Iris pigment epithelial cell (primary cell): Measurements from ENCODE around the gene CLIC1.

Experiments used
- DNase-seq: peaks from one replicate; pipeline ENCODE4 v3.0.0-alpha.2; 2011; ENCODE audit warnings: low read depth

Gene CLIC1

DNA sequence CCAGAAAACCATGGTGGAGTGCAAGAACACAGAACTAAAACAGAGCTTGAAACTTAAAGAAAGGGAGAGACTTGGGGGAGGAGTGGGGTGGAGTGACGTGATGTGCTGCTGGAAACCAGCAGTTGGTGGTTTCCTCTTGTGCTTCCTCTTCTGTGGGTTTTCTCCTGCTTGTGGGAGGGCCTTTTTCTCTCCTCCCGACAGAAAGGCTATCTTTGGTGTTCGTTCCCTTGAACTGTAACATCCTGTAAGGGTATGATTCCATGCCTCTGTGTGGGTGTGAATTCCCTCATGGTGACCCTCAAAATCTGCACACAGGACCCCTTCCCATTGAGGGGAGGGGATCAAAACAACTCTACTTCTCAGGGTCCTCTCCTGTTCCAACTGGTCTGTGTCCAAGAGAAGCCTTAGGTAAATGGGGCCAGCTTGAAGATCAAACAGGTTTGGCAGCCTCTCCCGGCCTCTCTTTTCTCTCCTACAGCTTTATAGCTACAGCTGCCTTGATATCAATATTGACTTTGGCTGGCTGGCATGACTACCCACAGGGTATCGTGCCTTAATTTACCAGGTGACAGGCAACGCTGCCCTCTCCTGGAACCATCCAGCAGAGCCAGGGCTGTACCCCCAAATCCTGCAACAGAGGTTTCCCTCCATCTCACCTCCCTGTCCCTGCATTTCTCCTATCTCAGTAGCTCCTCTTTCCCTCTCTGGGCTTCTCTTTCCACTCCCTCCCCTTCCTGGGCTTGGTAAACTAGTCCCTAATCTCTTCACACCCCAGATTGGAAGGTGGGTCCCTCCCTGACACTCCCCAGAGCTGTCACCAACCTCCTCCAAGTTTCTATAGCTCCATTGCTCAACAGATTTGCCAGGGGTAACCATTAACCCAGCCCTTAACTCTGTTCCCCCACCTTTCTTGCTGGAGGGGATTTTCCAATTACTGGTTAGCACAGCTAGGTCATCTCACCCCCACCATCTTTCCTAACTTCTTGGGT lies 2.0 kb upstream of the CLIC1 start:
- DNase-seq = peak; percentile 94

DNA sequence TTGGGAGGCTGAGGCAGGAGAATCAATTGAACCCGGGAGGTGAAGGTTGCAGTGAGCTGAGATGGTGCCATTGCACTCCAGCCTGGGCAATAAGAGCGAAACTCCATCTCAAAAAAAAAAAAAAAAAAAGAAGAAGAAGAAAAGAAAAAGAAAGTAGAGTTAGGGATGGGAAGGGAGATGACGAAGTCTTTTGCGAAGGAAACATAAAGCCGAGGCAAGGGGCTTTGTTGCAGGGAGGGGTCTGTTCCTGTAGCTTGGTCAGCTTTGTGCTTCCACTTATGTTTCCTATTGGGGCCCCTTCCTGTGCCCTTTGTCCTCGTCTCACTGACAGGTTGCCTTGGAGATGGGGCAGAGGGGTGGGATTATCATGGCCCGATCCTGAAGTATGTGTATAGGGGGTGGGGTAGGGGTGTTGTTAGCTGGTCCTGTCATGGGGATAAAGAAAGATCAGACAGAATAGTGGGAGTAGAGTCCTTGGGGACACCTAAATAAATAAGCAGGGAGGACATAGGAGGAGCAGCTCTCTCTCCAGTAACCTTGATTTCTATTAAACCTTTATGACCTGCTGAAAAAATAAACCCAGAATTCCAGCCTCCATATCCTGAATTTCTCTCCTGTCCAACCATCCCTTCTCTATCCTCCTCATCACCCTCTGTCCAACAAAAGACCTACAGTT lies 1.1 kb upstream of the CLIC1 start:
- DNase-seq = no peak

DNA sequence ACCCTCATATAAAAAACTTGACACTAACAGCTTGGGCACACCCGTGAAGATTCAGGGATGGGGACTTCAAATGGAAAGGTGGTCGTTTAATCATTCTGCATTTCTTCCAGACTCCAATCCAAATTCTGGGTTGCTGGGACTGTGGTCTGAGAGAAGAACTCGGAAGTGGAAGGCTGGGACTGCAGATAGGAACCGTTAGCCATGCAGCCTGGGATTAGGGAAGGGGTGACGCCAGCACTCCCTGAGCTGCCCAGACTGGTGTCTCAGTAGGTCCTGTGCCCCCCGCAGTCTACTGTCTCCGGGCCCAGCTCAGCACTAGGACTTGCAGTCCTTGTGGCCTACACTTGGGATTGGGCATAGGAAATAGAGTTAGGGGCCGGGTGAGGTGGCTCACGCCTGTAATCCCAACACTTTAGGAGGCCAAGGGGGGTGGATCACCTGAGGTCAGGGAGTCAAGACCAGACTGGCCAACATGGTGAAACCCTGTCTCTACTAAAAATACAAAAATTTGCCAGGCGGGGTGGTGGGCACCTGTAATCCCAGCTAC lies 511 bp upstream of the CLIC1 start:
- no peak for DNase-seq

DNA sequence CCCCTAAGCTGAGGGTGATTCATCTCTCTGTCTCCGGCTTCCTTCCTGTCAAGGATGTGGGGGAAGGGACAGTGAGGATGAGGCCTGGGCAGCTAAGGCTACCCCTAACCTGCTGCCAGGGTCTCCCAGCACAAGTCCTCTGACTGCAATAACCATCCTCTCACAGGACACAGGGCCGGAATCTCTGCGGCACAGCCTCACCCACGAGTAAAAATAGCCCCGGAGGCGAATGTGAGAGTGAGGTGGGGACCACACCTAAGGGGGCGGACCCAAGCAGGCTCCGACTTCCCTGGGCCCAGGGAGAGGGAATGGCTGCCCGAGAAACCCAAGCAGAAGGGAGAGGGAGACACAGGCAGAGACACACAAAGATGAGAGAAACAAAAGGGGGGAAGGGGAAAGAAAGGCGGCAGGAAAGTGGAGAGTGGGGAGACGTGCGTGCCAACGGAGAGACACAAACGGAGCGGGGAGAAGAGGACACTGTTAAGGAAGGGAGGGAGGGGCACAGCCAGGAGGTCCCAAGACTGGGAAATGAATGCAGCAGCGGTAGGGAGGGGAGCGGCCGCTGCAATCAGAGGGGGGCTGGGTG lies 1.4 kb downstream of the CLIC1 start:
- peak; percentile 79 for DNase-seq

DNA sequence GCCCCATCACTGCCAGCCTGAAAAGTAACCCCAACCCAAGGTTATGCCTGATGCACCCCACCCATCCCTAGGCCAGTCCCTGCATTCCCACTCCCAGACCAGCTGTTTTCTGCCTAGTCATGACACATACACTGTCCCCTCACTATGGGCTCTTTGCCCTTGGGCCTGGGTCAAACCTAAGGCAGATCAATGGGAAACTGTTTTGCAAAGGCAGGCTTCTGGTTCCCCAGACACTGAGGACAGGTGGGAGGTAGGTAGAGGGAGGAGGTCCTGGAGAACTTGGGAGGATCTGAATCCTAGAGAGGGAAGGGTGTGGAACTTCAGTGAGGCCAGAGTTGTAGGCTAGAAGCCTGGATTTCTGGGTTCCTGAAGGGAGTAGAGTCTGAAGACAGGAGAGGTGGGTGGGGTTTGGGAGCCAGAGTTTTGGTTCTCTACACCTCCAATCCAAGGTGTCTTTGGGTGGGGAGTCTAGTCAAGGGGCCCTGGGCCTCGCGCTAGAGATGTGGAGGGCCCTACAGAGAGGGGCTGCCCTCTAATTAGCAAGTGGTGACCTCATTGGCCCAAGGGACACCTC lies 2.0 kb downstream of the CLIC1 start:
- DNase-seq = no peak

DNA sequence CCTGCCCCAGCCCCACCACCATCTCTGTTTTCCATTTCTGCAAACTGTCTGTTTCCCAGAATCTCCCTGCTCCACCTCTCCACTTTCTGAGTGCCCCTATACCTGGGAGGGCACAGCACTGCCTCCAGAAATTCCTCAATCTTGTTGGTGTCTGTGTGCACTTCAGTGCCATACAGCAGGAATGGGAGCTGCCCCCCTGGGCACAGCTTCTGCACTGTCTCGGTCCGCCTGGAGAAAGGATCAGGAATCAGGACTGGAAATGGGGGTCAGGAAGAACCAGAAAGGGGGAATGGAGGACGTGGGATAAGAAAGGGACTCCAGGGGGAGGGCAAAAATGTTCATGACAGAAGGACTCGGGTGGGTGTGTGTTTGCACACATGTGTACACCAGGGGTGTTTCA lies 2.6 kb downstream of the CLIC1 start:
- DNase-seq = no peak

DNA sequence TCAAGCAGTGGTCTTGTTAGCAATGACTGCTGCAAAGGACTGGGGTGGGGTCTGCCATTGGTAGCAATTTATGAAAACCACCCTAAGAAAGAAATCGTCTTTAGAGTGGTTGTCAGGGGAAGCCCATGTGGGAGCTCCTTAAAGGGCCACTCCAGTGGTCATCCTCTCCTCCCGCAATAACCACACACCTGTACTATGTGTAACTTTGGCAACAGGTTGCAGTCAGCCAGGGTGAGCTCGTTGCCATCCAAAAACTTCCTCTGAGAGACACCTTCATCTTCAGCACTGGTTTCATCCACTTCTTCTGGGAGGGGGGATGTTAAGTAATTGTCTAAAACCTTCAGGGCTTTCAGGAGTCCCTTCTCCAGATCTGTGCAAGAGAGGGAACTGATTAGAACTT lies 4.3 kb downstream of the CLIC1 start:
- DNase-seq = no peak

DNA sequence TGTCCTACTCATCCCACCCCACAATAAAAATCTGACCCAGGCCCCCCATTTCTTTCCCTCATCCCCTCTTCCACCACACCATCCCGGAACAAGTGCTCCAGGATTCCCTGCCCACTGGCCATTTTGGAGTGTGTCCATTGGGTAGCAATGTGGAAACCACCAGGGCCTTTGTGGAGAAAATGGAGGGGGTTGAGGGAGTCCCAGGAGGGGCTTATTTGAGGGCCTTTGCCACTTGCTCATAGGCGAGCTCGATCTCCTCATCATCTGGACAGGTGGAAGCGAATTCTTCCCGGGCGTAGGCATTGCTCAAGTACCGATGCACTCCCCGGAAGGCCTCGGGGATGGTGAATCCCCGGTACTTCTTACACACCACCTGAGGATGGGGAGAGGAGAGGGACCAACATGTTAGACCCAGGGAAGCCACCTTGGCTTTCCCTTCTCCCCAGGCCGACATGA lies 5.7 kb downstream of the CLIC1 start:
- DNase-seq = no peak

DNA sequence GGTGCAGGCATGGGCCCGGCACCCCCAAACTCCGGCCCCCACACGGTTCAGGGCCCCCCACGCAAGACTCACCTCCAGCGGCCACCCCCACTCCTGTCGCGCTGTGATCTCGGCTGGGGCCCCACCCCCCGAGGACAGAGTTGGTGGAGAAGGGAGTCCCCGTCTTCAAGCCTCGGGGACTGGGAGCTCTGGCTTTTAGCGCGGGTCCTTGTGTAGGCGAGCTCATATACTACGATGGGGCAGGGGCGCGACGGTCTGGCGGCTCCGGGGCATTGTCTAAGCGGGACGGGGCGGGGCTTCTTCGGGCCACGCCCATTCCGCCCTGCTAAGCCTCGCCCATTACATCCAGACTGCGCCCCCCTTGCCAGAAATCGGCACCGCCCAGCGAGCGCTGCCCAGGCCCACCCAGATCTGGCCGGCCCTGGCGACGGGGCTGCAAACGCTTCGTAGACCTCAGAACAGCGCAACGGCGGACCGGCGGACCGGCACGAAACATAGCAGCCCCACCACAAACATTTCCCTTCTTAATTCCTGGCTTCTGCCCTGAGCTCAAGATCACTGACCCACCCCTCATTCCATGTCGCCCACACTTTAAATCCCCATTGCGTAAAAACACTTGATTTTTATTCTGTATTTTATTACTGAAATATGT lies 6.2 kb downstream of the CLIC1 start:
- peak; percentile 89 for DNase-seq

DNA sequence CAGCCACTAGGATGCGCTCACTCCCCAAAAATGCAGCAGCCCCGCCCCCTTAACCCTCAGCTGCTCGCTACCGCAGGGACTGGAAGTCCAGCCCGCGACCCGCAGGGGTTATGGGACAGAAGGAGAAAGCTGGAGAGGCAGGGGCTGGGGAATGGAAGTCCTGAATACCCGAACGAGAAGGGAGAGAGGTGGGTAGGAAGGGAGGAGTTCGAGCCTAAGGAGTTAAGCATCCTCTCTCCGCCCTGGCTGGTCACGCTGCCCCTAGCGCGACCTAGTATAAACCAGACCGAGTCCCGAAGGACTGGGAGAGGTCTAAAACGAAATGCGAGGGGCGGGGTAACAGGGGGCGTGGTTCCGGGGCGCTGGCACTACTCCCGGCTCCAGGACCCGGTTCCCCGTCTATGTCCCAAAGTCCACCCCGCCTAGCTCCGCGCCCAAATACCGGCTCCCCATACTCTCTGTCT lies 6.8 kb downstream of the CLIC1 start:
- DNase-seq = peak; percentile 90

DNA sequence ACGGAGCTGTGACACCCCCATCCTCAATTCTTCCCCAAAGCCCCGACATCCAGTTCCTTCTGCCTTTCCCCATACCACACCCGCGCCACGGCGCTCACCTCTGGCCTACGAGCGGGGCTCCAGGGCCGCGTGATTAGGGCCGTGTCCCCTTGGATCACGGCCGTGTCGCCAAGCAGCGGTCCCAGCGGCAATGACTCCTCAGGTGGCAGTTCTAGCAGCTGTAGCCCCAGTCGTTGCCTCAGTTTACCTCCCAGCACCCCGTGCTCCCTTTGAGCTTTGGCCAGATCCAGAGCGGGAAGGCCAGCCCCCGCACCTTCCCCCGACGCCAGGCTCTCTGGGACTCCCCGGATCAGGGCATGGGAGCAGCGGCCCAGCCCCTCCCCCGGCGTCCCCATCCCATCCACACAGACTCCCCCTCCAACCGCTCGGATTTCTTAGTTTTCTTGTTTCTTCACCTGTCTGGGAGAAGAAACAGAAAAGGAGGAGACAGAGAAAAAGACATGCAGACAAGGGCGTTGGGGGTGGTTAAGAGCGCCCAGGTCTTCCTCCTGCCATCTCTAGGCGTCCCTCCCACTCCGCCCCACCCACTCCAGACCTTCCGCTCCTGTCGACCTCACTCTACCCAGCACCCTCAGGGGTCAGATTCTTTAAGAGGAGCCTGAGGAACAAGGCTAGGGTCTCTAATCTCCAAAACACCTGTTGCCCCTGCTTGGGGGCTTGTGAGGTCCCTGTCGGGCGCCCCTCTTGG lies 7.4 kb downstream of the CLIC1 start, which contains the start of gene DDAH2:
DDAH2 (minus strand) TSS at position 533 of the 748 bp plus-strand sequence; CDS start at position 395, 138 bp downstream.
- DNase-seq = no peak

DNA sequence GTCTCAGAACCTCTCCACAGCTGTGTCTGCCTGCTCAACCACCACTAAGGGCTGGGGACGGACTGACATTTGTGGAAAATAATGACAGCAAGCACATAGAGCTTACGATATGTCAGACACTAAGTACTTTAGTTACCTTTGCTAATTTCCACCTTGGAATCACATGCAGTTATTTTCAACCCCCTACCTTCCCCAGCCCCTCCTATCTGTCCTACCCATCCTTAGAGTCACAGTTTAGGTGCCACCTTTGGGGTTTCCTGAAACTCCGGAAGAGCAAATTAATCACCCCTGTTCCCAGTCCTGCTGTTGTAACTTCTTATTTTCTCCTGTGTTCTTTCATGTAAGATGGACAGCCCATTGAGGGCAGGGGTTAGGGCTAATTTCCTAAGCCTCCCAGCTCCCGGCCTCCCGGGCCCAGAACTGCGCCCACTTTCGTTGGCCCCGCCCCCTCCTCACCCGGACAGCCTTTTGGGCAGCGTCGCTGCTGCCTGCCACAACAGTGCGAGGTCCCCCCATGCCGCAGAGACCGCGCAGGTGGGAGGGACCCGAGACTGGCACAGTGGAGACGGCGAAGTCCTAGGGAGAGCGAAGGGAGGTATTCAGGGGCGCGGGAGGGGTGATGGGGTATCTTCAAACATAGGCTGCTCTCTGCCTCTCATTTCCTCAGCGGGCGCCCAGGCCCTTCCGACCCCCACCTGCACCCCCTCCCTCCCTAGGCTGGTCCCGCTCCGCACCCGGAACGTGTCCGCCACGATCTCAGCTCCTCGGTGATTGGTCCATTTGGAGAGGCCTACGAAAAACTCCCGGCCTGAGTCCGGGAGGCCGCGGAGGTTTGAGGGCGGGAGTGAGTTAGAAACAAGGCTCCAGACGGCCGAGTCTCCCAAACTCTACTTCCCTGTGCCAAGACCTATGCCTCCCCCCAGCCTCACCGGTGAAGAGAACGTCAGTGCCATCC lies 8.3 kb downstream of the CLIC1 start:
- no peak for DNase-seq

DNA sequence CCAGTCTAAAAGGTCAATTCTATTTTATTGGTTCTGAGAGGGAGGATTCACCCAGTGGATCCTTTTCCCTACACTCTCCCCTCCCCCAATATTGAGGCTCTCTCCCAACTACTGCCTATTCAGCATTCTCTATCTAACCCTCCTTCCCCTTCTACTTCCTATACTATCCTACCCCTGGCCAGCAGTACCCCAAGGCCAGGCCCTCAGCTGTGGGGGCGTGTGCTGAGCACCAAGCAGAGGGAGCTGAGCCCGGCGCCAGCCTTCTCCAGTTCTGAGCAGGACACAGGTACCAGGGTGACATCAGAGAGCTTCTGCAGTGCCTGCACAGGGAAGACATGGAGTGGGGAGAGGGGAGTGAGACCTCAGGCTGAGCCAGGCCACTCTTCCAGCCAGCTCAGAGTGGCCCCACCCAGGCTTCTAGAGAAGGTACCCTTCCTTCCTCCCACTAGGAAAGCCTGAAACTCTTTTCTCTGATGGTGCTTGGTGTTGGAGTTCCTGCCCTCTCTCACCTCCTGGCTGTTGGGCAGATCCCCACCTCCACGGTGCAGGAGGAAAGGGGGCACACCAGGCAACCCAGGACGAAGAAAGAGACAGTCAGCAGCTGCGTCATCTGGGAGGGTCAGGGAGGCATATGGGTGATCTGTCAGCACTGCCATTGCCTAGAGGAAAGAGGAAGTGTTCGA lies 9.2 kb downstream of the CLIC1 start:
- no peak for DNase-seq

DNA sequence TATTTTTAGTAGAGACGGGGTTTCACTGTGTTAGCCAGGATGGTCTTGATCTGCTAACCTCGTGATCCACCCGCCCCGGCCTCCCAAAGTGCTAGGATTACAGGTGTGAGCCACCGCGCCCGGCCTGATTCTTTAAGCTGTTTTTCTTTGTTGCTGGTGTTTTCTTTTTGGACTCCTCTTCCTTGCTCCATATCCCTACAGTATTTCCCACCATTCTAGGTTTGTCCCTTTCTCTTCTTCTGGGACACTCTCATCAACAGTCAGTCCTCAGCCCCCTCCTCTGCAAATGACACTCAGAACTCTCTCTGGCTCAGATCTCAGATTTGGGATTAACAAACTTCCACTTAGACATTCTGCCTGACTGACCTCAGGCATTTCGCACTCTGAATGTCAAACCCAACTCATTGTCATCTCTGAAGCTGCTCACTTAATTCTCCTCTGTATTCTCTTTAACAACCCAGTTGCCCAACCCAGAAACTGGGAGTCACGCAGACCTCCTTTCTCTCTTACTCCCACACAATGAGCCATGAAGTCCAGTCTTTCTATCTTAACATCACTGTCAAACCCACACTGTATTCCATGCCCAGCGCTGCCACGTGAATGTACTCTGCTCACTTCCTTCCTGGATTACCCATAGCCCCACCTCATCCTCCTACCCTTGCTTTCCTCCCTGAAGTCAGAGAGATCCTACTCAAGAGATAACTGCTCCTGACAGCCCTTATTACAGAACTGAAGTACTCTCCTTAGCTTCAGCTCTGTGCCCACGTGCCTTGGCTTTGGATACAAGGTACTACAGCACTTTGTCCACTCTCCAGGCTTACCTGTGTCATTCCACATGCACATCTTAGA lies 10.6 kb downstream of the CLIC1 start:
- DNase-seq = peak; percentile 40

DNA sequence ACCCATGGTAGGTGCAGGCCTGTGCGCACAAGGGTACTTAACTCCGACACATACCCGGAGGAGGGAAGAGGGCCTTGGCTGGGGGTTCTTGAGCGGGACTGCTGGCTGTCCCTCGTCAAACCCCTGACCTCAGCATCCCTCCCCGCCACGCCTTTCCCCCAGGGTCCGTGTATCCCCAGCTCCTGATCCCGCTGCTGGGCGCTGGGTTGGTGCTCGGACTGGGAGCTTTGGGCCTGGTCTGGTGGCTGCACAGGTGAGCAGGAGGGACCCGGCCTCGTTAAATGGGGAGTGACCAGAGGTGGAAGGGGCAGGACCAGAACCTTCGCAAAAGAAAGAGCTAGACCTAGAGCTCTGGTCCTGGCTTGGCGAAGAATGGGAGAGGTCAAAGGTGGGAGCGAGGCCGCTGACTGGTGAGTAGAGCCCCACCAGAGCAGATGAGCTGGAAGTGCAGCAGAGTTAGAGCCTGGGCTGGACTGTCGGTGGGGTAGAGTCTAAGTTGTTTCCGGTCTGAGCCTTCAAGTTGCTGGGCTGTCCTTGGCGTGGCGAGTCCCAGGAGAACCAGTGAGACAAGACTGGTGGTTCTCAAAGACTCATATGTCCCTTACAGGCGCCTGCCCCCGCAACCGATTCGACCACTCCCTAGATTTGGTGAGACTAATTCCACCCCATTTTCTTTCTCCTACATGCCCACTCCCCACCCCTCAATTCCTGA lies 12.2 kb downstream of the CLIC1 start:
- no peak for DNase-seq

DNA sequence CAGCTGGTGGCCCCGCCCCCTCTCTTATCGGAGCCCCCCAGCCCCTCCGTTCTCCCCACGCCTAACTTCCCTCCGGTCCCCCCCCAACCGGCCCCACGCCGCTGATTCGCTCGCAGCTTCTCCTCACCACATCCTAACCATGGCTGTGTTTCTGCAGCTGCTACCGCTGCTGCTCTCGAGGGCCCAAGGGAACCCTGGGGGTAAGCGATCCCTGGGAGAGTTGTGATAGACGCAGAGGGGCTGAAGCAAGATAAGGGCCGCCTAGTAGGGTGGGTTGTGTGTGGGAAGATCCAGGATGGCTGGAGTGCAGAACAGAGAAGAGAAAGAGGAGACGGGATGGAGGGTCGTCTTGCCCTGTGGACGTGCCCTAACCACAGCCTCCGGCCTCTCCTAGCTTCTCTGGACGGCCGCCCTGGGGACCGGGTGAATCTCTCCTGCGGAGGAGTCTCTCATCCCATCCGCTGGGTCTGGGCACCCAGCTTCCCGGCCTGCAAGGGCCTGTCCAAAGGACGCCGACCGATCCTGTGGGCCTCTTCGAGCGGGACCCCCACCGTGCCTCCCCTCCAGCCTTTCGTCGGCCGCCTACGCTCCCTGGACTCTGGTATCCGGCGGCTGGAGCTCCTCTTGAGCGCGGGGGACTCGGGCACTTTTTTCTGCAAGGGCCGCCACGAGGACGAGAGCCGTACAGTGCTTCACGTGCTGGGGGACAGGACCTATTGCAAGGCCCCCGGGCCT lies 12.9 kb downstream of the CLIC1 start, which contains the start of gene MPIG6B:
MPIG6B (plus strand) TSS at position 129 of the 735 bp plus-strand sequence; CDS start at position 140, 11 bp downstream.
- DNase-seq = no peak
